Rectal smooth muscle tissue (tissue), 1 donor: ENCODE results near the gene STARD3.

Experiments
- H3K27ac ChIP-seq: one replicate; pipeline ENCODE4 v1.7.0; 2013; ENCODE audit warnings: low read depth, low read length, inconsistent platforms
- H3K27me3 ChIP-seq: one replicate; pipeline ENCODE4 v1.7.0; 2013; ENCODE audit warnings: low read length; ENCODE audit not compliant: control insufficient read depth, insufficient read depth
- H3K36me3 ChIP-seq: one replicate; pipeline ENCODE4 v1.7.0; 2013; ENCODE audit warnings: low read length; ENCODE audit not compliant: control insufficient read depth, insufficient read depth
- H3K4me1 ChIP-seq: one replicate; pipeline ENCODE4 v1.7.0; 2013; ENCODE audit warnings: low read length; ENCODE audit not compliant: control insufficient read depth, insufficient read depth
- H3K4me3 ChIP-seq: one replicate; pipeline ENCODE4 v1.7.0; 2013; ENCODE audit warnings: low read length
- H3K9ac ChIP-seq: one replicate; pipeline ENCODE4 v1.7.0; 2013; ENCODE audit warnings: low read length

The STARD3 gene

GRCh38 chr17:39663688-39664580 is 27.0 kb downstream of the STARD3 start:
- H3K27ac ChIP-seq = no peak overlapping the region
- no peak overlapping the region for H3K9ac ChIP-seq
- H3K4me1 ChIP-seq = no peaks in the 10 kb centered on the region
- H3K4me3 ChIP-seq = no peak overlapping the region
- peaks cover 19% of the 10 kb centered on the region for H3K36me3 ChIP-seq
- H3K27me3 ChIP-seq = peaks cover 9% of the 10 kb centered on the region

DNA sequence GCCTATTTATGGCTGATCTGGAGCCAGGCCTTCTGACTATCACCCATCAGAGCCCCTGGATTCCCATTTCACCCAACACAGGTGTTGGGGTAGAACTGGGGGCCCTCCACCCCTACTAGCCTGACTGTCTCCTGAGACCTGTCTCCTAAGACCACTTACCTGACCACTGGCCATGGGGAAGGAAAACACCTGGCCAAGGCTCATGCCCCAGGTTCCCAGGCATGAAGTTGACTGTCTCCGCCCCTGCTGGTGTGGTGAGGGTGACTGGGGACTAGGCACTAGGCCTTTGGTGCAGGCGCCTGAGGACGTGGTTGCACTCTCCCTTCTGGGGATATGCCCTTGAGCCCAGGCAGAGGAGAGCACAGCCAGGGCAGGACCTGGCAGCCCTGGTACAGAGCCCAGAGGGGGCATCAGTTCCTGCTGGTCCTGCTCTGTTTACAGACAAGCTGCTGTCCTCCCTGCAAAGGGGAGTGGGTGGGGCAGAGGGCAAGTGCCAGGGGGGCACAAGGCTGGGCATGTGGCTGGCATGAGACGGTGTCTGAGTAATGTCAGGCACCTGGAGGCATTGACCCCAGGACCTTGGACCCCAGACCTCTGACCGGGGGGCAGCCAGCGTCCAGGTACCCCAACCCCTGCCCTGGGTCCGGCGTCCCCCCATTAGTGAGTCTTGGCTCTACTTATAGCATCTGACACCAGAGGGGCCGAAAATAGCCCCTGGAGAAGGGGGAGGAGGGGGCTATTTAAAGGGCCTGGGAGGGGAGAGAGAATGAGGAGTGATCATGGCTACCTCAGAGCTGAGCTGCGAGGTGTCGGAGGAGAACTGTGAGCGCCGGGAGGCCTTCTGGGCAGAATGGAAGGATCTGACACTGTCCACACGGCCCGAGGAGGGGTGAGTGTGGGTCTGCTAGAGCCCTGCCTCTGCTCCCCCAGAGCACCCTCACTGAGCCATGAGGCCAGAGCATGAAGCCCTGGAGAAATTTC is 27.9 kb downstream of the STARD3 start, which contains the start of gene TCAP:
TSS of gene TCAP (plus strand) at position 769 of the 981 bp plus-strand sequence. CDS start at position 780, 11 bp downstream.
- no peak within 1 kb of the TSS for H3K9ac ChIP-seq
- no peak within 1 kb of the TSS for H3K4me3 ChIP-seq
- peaks cover 14% of the 10 kb centered on the region for H3K27me3 ChIP-seq
- H3K4me1 ChIP-seq = no peaks in the 10 kb centered on the region
- peaks cover 18% of the 10 kb centered on the region for H3K36me3 ChIP-seq
- no peak within 1 kb of the TSS for H3K27ac ChIP-seq

DNA sequence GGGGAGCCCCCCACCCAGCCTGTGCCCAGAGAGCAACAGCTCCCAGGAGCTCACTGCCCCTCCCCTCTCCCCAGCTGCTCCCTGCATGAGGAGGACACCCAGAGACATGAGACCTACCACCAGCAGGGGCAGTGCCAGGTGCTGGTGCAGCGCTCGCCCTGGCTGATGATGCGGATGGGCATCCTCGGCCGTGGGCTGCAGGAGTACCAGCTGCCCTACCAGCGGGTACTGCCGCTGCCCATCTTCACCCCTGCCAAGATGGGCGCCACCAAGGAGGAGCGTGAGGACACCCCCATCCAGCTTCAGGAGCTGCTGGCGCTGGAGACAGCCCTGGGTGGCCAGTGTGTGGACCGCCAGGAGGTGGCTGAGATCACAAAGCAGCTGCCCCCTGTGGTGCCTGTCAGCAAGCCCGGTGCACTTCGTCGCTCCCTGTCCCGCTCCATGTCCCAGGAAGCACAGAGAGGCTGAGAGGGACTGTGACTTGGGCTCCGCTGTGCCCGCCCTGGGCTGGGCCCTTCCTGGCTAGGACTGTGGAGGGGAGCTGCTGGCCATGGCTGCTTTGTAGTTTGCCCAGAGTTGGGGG is 28.8 kb downstream of the STARD3 start:
- no peak overlapping the region for H3K9ac ChIP-seq
- H3K4me1 ChIP-seq = no peaks in the 10 kb centered on the region
- H3K27me3 ChIP-seq = peaks cover 21% of the 10 kb centered on the region
- no peak overlapping the region for H3K4me3 ChIP-seq
- H3K27ac ChIP-seq = no peak overlapping the region
- H3K36me3 ChIP-seq = peaks cover 11% of the 10 kb centered on the region

GRCh38 chr17:39666231-39666600 is 29.3 kb downstream of the STARD3 start:
- H3K4me1 ChIP-seq = no peaks in the 10 kb centered on the region

DNA sequence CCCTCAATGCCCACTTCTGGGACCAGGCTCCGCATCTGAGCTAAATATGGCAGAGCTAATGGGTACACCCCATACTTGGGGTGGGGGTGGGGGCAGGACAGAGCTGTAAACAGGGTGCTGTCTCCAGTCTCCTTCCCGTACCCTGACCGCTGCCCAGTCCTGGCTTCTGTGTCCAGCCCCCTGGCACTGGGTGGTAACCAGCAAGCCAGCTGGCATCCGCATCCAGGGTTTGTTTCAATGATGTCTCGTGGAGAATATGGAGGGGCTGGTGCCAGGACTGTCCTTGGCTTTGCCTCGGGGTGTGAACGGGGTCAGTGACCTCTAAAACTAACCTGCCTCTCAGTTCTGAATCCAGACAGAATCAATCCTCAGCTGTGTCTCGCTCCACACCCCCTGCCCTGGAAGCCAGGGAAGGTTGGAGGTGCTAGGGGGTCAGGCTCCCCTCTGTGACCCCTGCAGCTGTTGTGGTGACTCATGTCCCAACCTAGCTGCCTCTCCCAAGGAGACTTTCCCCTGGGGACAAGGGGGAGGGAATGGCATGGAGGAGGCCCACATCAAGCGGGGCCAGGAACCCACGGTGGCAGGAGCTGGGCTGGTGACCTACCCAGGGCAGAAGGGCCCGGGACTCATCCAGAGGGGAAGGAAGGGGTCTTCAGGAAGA is 29.8 kb downstream of the STARD3 start:
- H3K36me3 ChIP-seq = peaks cover 3% of the 10 kb centered on the region
- no peaks in the 10 kb centered on the region for H3K4me1 ChIP-seq
- H3K4me3 ChIP-seq = no peak overlapping the region
- H3K27me3 ChIP-seq = peaks cover 25% of the 10 kb centered on the region
- no peak overlapping the region for H3K27ac ChIP-seq
- H3K9ac ChIP-seq = no peak overlapping the region

More at GRCh38 chr17:39666231-39666600, 29.3 kb downstream of the STARD3 start:
- H3K27me3 ChIP-seq = peaks cover 25% of the 10 kb centered on the region
- H3K9ac ChIP-seq = no peak overlapping the region
- H3K36me3 ChIP-seq = peaks cover 7% of the 10 kb centered on the region
- H3K4me3 ChIP-seq = no peak overlapping the region
- H3K27ac ChIP-seq = no peak overlapping the region

GRCh38 chr17:39667262-39667944 is 30.5 kb downstream of the STARD3 start:
- H3K36me3 ChIP-seq = no peaks in the 10 kb centered on the region
- no peaks in the 10 kb centered on the region for H3K4me1 ChIP-seq
- H3K27ac ChIP-seq = no peak overlapping the region
- peaks cover 29% of the 10 kb centered on the region for H3K27me3 ChIP-seq
- no peak overlapping the region for H3K9ac ChIP-seq
- H3K4me3 ChIP-seq = no peak overlapping the region

DNA sequence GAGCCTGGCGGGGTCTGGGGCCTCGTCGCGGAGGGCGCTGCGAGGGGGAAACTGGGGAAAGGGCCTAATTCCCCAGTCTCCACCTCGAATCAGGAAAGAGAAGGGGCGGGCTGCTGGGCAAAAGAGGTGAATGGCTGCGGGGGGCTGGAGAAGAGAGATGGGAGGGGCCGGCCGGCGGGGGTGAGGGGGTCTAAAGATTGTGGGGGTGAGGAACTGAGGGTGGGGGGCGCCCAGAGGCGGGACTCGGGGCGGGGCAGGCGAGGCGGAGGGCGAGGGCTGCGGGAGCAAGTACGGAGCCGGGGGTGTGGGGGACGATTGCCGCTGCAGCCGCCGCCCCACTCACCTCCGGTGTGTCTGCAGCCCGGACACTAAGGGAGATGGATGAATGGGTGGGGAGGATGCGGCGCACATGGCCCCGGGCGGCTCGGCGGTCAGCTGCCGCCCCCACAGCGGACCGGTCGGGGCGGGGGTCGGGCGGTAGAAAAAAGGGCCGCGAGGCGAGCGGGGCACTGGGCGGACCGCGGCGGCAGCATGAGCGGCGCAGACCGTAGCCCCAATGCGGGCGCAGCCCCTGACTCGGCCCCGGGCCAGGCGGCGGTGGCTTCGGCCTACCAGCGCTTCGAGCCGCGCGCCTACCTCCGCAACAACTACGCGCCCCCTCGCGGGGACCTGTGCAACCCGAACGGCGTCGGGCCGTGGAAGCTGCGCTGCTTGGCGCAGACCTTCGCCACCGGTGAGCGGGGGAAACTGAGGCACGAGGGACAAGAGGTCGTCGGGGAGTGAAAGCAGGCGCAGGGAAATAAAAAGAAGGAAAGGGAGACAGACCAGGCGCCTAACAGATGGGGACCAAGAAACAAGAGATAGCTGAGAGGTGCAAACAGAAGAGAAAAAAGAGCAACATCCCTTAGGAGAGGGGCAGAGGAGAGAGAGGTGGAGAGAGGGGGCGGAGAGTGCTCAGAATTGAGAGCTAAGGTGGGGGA is 31.3 kb downstream of the STARD3 start, which contains the start of gene PNMT:
TSS of gene PNMT (plus strand) at position 509 of the 980 bp plus-strand sequence. CDS start at position 532, 23 bp downstream.
- H3K4me3 ChIP-seq = peak within 1 kb of the TSS; percentile 40
- H3K27ac ChIP-seq = no peak within 1 kb of the TSS
- H3K4me1 ChIP-seq = no peaks in the 10 kb centered on the region

GRCh38 chr17:39669897-39670735 is 33.2 kb downstream of the STARD3 start:
- Histone ChIP-seq H3K4me1 (no peaks in the 10 kb centered on the region), H3K9ac (no peak overlapping the region)

More for the DNA sequence above, 31.3 kb downstream of the STARD3 start, which contains the start of gene PNMT:
- Histone ChIP-seq H3K36me3 (no peaks in the 10 kb centered on the region), H3K27me3 (peaks cover 29% of the 10 kb centered on the region), H3K9ac (no peak within 1 kb of the TSS)

GRCh38 chr17:39670746-39671145 is 33.8 kb downstream of the STARD3 start:
- Histone ChIP-seq H3K36me3 (no peaks in the 10 kb centered on the region), H3K4me3 (no peak overlapping the region), H3K9ac (no peak overlapping the region), H3K4me1 (no peaks in the 10 kb centered on the region), H3K27me3 (peaks cover 29% of the 10 kb centered on the region), H3K27ac (no peak overlapping the region)

More at GRCh38 chr17:39669897-39670735, 33.2 kb downstream of the STARD3 start:
- H3K36me3 ChIP-seq = no peaks in the 10 kb centered on the region
- H3K4me3 ChIP-seq = no peak overlapping the region
- no peak overlapping the region for H3K27ac ChIP-seq
- peaks cover 29% of the 10 kb centered on the region for H3K27me3 ChIP-seq
